ENCODE measurements around the gene HEPN1.

HEPN1 gene

GRCh38 chr11:124944565-124944964, 25.5 kb downstream of the HEPN1 start:
- H3K9me3 ChIP-seq (replicated peaks in 1 of 2; ENCODE audit: control insufficient read depth in 2 of 2, insufficient read depth in 1 of 2, low read depth in 1 of 2, low read length in 2 of 2): no peaks in the 10 kb centered on the region
- no peak overlapping the region for H2BK12ac ChIP-seq (ENCODE audit: low read length)
- H3K14ac ChIP-seq (ENCODE audit: low read length): no peak overlapping the region
- no peak overlapping the region for H4K8ac ChIP-seq (ENCODE audit: low read depth, low read length)
- H3K36me3 ChIP-seq (replicated peaks in 1 of 2; ENCODE audit: control insufficient read depth in 2 of 2, insufficient read depth in 2 of 2, low read length in 2 of 2): no peaks in the 10 kb centered on the region
- no peak for DNase-seq (ENCODE audit: low spot score)
- H3K27ac ChIP-seq (replicated peaks; ENCODE audit: low read length): no peak overlapping the region
- H3K4me3 ChIP-seq (ENCODE audit: low read length in 2 of 2): no peak overlapping the region
- no peak overlapping the region for H3K18ac ChIP-seq (ENCODE audit: low read length)
- no peak overlapping the region for H2BK5ac ChIP-seq (ENCODE audit: low read length)
- H2BK15ac ChIP-seq (ENCODE audit: low read length): no peak overlapping the region
- peaks cover 6 to 11% of the 10 kb centered on the region in 2 donors for H3K4me1 ChIP-seq (ENCODE audit: control insufficient read depth in 2 of 2, insufficient read depth in 1 of 2, low read depth in 1 of 2, low read length in 2 of 2)
- H3K27me3 ChIP-seq (ENCODE audit: control insufficient read depth in 3 of 3, insufficient read depth in 3 of 3, low read depth in 1 of 3, low read length in 3 of 3): no peaks in the 10 kb centered on the region
- no peak overlapping the region for H4K91ac ChIP-seq (ENCODE audit: low read depth, low read length, poor library complexity)
- no peak overlapping the region for H3K4me2 ChIP-seq (ENCODE audit: insufficient read depth, low read length, poor library complexity, severe bottlenecking)
- no peak overlapping the region for H3K23ac ChIP-seq (ENCODE audit: low read depth, low read length, poor library complexity)
- no peak overlapping the region for H2AK5ac ChIP-seq (ENCODE audit: low read depth, low read length)
- H2BK120ac ChIP-seq (ENCODE audit: low read depth, low read length): no peak overlapping the region
- no peak overlapping the region for H3K9ac ChIP-seq (ENCODE audit: low read depth, low read length, poor library complexity)
- no CpG with 5 or more reads among the region's 3 CpGs for WGBS, 2 donors (ENCODE audit: extremely low coverage in 2 of 2, insufficient read length in 2 of 2, insufficient replicate concordance in 1 of 2)
- H3K4ac ChIP-seq (ENCODE audit: low read length): no peak overlapping the region
- no peaks in the 10 kb centered on the region for H3K79me1 ChIP-seq (ENCODE audit: low read depth, low read length)
- H2AFZ ChIP-seq (ENCODE audit: low read length): no peak overlapping the region

GRCh38 chr11:124945826-124946225, 26.8 kb downstream of the HEPN1 start:
- Histone ChIP-seq H2BK5ac (ENCODE audit: low read length) (no peak overlapping the region), H2BK12ac (ENCODE audit: low read length) (no peak overlapping the region), H3K79me1 (ENCODE audit: low read depth, low read length) (no peaks in the 10 kb centered on the region), H3K23ac (ENCODE audit: low read depth, low read length, poor library complexity) (no peak overlapping the region), H3K4me3 (ENCODE audit: low read length in 2 of 2) (no peak overlapping the region), H3K4ac (ENCODE audit: low read length) (no peak overlapping the region), H2AFZ (ENCODE audit: low read length) (no peak overlapping the region), H2AK5ac (ENCODE audit: low read depth, low read length) (no peak overlapping the region), H2BK15ac (ENCODE audit: low read length) (no peak overlapping the region), H3K18ac (ENCODE audit: low read length) (no peak overlapping the region), H3K36me3 (replicated peaks in 1 of 2; ENCODE audit: control insufficient read depth in 2 of 2, insufficient read depth in 2 of 2, low read length in 2 of 2) (no peaks in the 10 kb centered on the region), H3K4me1 (ENCODE audit: control insufficient read depth in 2 of 2, insufficient read depth in 1 of 2, low read depth in 1 of 2, low read length in 2 of 2) (peaks cover 6 to 11% of the 10 kb centered on the region in 2 donors), H2BK120ac (ENCODE audit: low read depth, low read length) (no peak overlapping the region), H3K27me3 (ENCODE audit: control insufficient read depth in 3 of 3, insufficient read depth in 3 of 3, low read depth in 1 of 3, low read length in 3 of 3) (no peaks in the 10 kb centered on the region), H4K91ac (ENCODE audit: low read depth, low read length, poor library complexity) (no peak overlapping the region), H3K9ac (ENCODE audit: low read depth, low read length, poor library complexity) (no peak overlapping the region), H3K27ac (replicated peaks; ENCODE audit: low read length) (no peak overlapping the region), H4K8ac (ENCODE audit: low read depth, low read length) (no peak overlapping the region), H3K4me2 (ENCODE audit: insufficient read depth, low read length, poor library complexity, severe bottlenecking) (no peak overlapping the region), H3K14ac (ENCODE audit: low read length) (no peak overlapping the region), H3K9me3 (replicated peaks in 1 of 2; ENCODE audit: control insufficient read depth in 2 of 2, insufficient read depth in 1 of 2, low read depth in 1 of 2, low read length in 2 of 2) (no peaks in the 10 kb centered on the region)
- no peak for DNase-seq (ENCODE audit: low spot score)
- no CpG with 5 or more reads among the region's 6 CpGs for WGBS, 2 donors (ENCODE audit: extremely low coverage in 2 of 2, insufficient read length in 2 of 2, insufficient replicate concordance in 1 of 2)

- no peak overlapping the region for H2AFZ ChIP-seq (ENCODE audit: low read length)
- no peak overlapping the region for H3K4me2 ChIP-seq (ENCODE audit: insufficient read depth, low read length, poor library complexity, severe bottlenecking)
- no peak overlapping the region for H3K4me3 ChIP-seq (ENCODE audit: low read length in 2 of 2)
- no peak overlapping the region for H4K91ac ChIP-seq (ENCODE audit: low read depth, low read length, poor library complexity)
- no peak overlapping the region for H3K14ac ChIP-seq (ENCODE audit: low read length)
- no peak overlapping the region for H3K27ac ChIP-seq (replicated peaks; ENCODE audit: low read length)
- H3K36me3 ChIP-seq (replicated peaks in 1 of 2; ENCODE audit: control insufficient read depth in 2 of 2, insufficient read depth in 2 of 2, low read length in 2 of 2): no peaks in the 10 kb centered on the region
- H3K18ac ChIP-seq (ENCODE audit: low read length): no peak overlapping the region
- H2BK15ac ChIP-seq (ENCODE audit: low read length): no peak overlapping the region
- H2BK12ac ChIP-seq (ENCODE audit: low read length): no peak overlapping the region
- no peak overlapping the region for H2BK5ac ChIP-seq (ENCODE audit: low read length)
- no peaks in the 10 kb centered on the region for H3K9me3 ChIP-seq (replicated peaks in 1 of 2; ENCODE audit: control insufficient read depth in 2 of 2, insufficient read depth in 1 of 2, low read depth in 1 of 2, low read length in 2 of 2)
- peaks cover 6 to 11% of the 10 kb centered on the region in 2 donors for H3K4me1 ChIP-seq (ENCODE audit: control insufficient read depth in 2 of 2, insufficient read depth in 1 of 2, low read depth in 1 of 2, low read length in 2 of 2)
- no peak overlapping the region for H4K8ac ChIP-seq (ENCODE audit: low read depth, low read length)
- no peak overlapping the region for H3K23ac ChIP-seq (ENCODE audit: low read depth, low read length, poor library complexity)
- H2BK120ac ChIP-seq (ENCODE audit: low read depth, low read length): no peak overlapping the region
- H2AK5ac ChIP-seq (ENCODE audit: low read depth, low read length): no peak overlapping the region
- H3K9ac ChIP-seq (ENCODE audit: low read depth, low read length, poor library complexity): no peak overlapping the region
- no peaks in the 10 kb centered on the region for H3K27me3 ChIP-seq (ENCODE audit: control insufficient read depth in 3 of 3, insufficient read depth in 3 of 3, low read depth in 1 of 3, low read length in 3 of 3)
- no peaks in the 10 kb centered on the region for H3K79me1 ChIP-seq (ENCODE audit: low read depth, low read length)
- H3K4ac ChIP-seq (ENCODE audit: low read length): no peak overlapping the region
- no CpG with 5 or more reads among the region's 2 CpGs for WGBS, 2 donors (ENCODE audit: extremely low coverage in 2 of 2, insufficient read length in 2 of 2, insufficient replicate concordance in 1 of 2)
- no peak for DNase-seq (ENCODE audit: low spot score)
Measured at GRCh38 chr11:124946735-124947141, 27.7 kb downstream of the HEPN1 start.

GRCh38 chr11:124950601-124951330, 31.7 kb downstream of the HEPN1 start:
- no peaks in the 10 kb centered on the region for H3K36me3 ChIP-seq (replicated peaks in 1 of 2; ENCODE audit: control insufficient read depth in 2 of 2, insufficient read depth in 2 of 2, low read length in 2 of 2)
- H3K27ac ChIP-seq (replicated peaks; ENCODE audit: low read length): no peak overlapping the region
- no peaks in the 10 kb centered on the region for H3K9me3 ChIP-seq (replicated peaks in 1 of 2; ENCODE audit: control insufficient read depth in 2 of 2, insufficient read depth in 1 of 2, low read depth in 1 of 2, low read length in 2 of 2)
- H3K4me3 ChIP-seq (ENCODE audit: low read length in 2 of 2): no peak overlapping the region
- no peak overlapping the region for H2AK5ac ChIP-seq (ENCODE audit: low read depth, low read length)
- no peak overlapping the region for H3K18ac ChIP-seq (ENCODE audit: low read length)
- no peak overlapping the region for H4K8ac ChIP-seq (ENCODE audit: low read depth, low read length)
- H3K14ac ChIP-seq (ENCODE audit: low read length): no peak overlapping the region
- DNase-seq (ENCODE audit: low spot score): no peak
- H3K23ac ChIP-seq (ENCODE audit: low read depth, low read length, poor library complexity): no peak overlapping the region
- H2BK120ac ChIP-seq (ENCODE audit: low read depth, low read length): no peak overlapping the region
- no peak overlapping the region for H3K9ac ChIP-seq (ENCODE audit: low read depth, low read length, poor library complexity)
- H2BK15ac ChIP-seq (ENCODE audit: low read length): no peak overlapping the region
- no peak overlapping the region for H3K4ac ChIP-seq (ENCODE audit: low read length)
- no peak overlapping the region for H2AFZ ChIP-seq (ENCODE audit: low read length)
- no peaks in the 10 kb centered on the region for H3K79me1 ChIP-seq (ENCODE audit: low read depth, low read length)
- no peaks in the 10 kb centered on the region for H3K27me3 ChIP-seq (ENCODE audit: control insufficient read depth in 3 of 3, insufficient read depth in 3 of 3, low read depth in 1 of 3, low read length in 3 of 3)
- no peak overlapping the region for H4K91ac ChIP-seq (ENCODE audit: low read depth, low read length, poor library complexity)
- H2BK12ac ChIP-seq (ENCODE audit: low read length): no peak overlapping the region
- H3K4me1 ChIP-seq (ENCODE audit: control insufficient read depth in 2 of 2, insufficient read depth in 1 of 2, low read depth in 1 of 2, low read length in 2 of 2): peaks cover 5% of the 10 kb centered on the region in 2 donors
- H3K4me2 ChIP-seq (ENCODE audit: insufficient read depth, low read length, poor library complexity, severe bottlenecking): no peak overlapping the region
- H2BK5ac ChIP-seq (ENCODE audit: low read length): no peak overlapping the region
